ENCODE measurements around the gene NTN3.

Gene NTN3

GRCh38 chr16:2484898-2485508 lies 13.9 kb downstream of the NTN3 start:
- H3K36me3 ChIP-seq (ENCODE audit: low read depth): no peaks in the 10 kb centered on the region
- no peaks in the 10 kb centered on the region for H3K9me3 ChIP-seq (ENCODE audit: severe bottlenecking)
- H3K27ac ChIP-seq (ENCODE audit: poor library complexity, severe bottlenecking): no peak overlapping the region
- no peaks in the 10 kb centered on the region for H3K27me3 ChIP-seq (ENCODE audit: insufficient read depth, poor library complexity, severe bottlenecking)
- no peaks in the 10 kb centered on the region for H3K4me1 ChIP-seq (ENCODE audit: insufficient read depth, poor library complexity, severe bottlenecking)
- DNase-seq (ENCODE audit: low spot score): no peak
- H3K4me3 ChIP-seq (ENCODE audit: severe bottlenecking): no peak overlapping the region
- no peak for ATAC-seq (ENCODE audit: low read depth)
- TF ChIP-seq CTCF (IDR thresholded peaks at IDR 0.05; ENCODE audit: poor library complexity, severe bottlenecking): no peak

DNA sequence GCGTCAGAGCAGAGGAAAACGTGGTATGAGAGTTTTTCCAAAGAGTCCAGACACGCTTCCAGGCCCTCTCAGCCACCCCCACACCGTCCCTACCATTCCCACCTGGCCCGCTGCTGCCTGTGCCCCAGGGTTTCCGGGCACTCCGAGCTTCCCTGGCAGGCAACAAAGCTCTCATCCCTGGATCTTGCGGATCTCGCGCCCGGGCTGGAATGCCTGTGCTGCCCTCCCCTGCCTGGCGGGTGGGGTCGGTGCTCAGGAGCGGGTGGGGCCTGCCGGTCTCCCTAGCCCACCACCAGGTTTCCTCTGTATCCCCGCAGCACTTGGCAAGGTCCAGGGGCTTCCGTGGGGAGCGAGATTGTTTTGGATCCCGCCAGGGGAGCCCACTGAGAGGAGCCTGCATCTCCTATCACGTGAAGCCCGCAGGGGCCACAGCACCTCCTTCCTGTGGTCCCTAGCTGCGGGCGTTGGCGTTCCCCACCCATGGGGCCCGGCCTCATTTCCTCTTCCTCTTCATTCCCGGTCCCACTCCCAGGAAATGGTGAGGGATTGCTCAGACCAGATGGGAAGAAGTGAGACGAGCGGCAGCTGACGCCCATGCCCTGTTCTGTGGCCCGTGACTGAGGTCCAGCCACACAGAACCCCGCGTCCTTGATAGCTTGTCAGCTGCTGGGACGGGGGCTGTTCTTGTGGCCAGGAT lies 14.9 kb downstream of the NTN3 start:
- ATAC-seq (ENCODE audit: low read depth): no peak
- TF ChIP-seq CTCF (IDR thresholded peaks at IDR 0.05; ENCODE audit: poor library complexity, severe bottlenecking): no peak
- Histone ChIP-seq H3K4me1 (ENCODE audit: insufficient read depth, poor library complexity, severe bottlenecking) (no peaks in the 10 kb centered on the region), H3K27me3 (ENCODE audit: insufficient read depth, poor library complexity, severe bottlenecking) (no peaks in the 10 kb centered on the region), H3K9me3 (ENCODE audit: severe bottlenecking) (no peaks in the 10 kb centered on the region), H3K27ac (ENCODE audit: poor library complexity, severe bottlenecking) (no peak overlapping the region), H3K36me3 (ENCODE audit: low read depth) (no peaks in the 10 kb centered on the region), H3K4me3 (ENCODE audit: severe bottlenecking) (no peak overlapping the region)
- no peak for DNase-seq (ENCODE audit: low spot score)

GRCh38 chr16:2486645-2487516 lies 15.8 kb downstream of the NTN3 start:
- DNase-seq (ENCODE audit: low spot score) (no peak), ATAC-seq (ENCODE audit: low read depth) (no peak)
- no peak overlapping the region for H3K4me3 ChIP-seq (ENCODE audit: severe bottlenecking)
- H3K9me3 ChIP-seq (ENCODE audit: severe bottlenecking): no peaks in the 10 kb centered on the region
- no peaks in the 10 kb centered on the region for H3K4me1 ChIP-seq (ENCODE audit: insufficient read depth, poor library complexity, severe bottlenecking)
- H3K36me3 ChIP-seq (ENCODE audit: low read depth): no peaks in the 10 kb centered on the region
- no peak overlapping the region for H3K27ac ChIP-seq (ENCODE audit: poor library complexity, severe bottlenecking)
- H3K27me3 ChIP-seq (ENCODE audit: insufficient read depth, poor library complexity, severe bottlenecking): no peaks in the 10 kb centered on the region
- no peak for TF ChIP-seq CTCF (IDR thresholded peaks at IDR 0.05; ENCODE audit: poor library complexity, severe bottlenecking)

GRCh38 chr16:2487517-2487842 lies 16.4 kb downstream of the NTN3 start:
- ATAC-seq (ENCODE audit: low read depth) (no peak), DNase-seq (ENCODE audit: low spot score) (no peak)
- Histone ChIP-seq H3K4me1 (ENCODE audit: insufficient read depth, poor library complexity, severe bottlenecking) (no peaks in the 10 kb centered on the region), H3K36me3 (ENCODE audit: low read depth) (no peaks in the 10 kb centered on the region), H3K4me3 (ENCODE audit: severe bottlenecking) (no peak overlapping the region), H3K9me3 (ENCODE audit: severe bottlenecking) (no peaks in the 10 kb centered on the region), H3K27ac (ENCODE audit: poor library complexity, severe bottlenecking) (no peak overlapping the region), H3K27me3 (ENCODE audit: insufficient read depth, poor library complexity, severe bottlenecking) (no peaks in the 10 kb centered on the region)
- TF ChIP-seq CTCF (IDR thresholded peaks at IDR 0.05; ENCODE audit: poor library complexity, severe bottlenecking): no peak

All from RWPE2 (cell line).